Left ventricle myocardium inferior (tissue), 1 donor: ENCODE measurements around the gene PGM5. TPM values are rescaled to one million over a fixed set of nuclear protein-coding genes. Genes with fewer than 3 reads are reported as not detected.
A peak's percentile ranks its signal among the peaks of the same experiment; 100 is the strongest.

Experiments
- DNase-seq: peaks from one replicate; pipeline ENCODE4 v3.0.0-alpha.2; 2020
- H3K27ac ChIP-seq: fragments of 200-600 bp; replicated peaks from 2 replicates; pipeline ENCODE4 v1.8.0; 2021
- H3K27me3 ChIP-seq: fragments of 200-600 bp; 2 replicates; pipeline ENCODE4 v1.8.0; 2021; ENCODE audit warnings: low read depth
- H3K36me3 ChIP-seq: fragments of 200-600 bp; 2 replicates; pipeline ENCODE4 v1.8.0; 2021
- H3K4me1 ChIP-seq: fragments of 200-600 bp; 2 replicates; pipeline ENCODE4 v1.8.0; 2021
- H3K4me3 ChIP-seq: fragments of 200-600 bp; 2 replicates; pipeline ENCODE4 v1.8.0; 2021; ENCODE audit warnings: mild to moderate bottlenecking, moderate library complexity
- H3K9me3 ChIP-seq: fragments of 200-600 bp; replicated peaks from 2 replicates; pipeline ENCODE4 v1.8.0; 2021
- intact Hi-C: fragments of 100-400 bp; cut with micrococcal nuclease; formaldehyde crosslinking; loops from one replicate; pipeline ENCODE4 v1.11.0; 2022
- total RNA-seq: library from RNA; stranded (reverse); fragmentation: NEBNext Ultra II Directional; extraction: Animal tissue kit (Norgen Biotek cat#: 25700); gene quantifications from one replicate; pipeline ENCODE4 v1.2.1, GENCODE V29; 2021
- TF ChIP-seq, protein P1 (sequence below): fragments of 200-600 bp; IDR thresholded peaks from 2 replicates; pipeline ENCODE4 v1.8.0; 2021; ENCODE audit warnings: antibody characterized with exemption, mild to moderate bottlenecking, borderline replicate concordance
- donor health status: DM: no; HTN: yes; CAD: no; lungs with severe emphysema.

The PGM5 gene
- total RNA-seq, 1 donor from 2014 or later: 190 TPM

DNA sequence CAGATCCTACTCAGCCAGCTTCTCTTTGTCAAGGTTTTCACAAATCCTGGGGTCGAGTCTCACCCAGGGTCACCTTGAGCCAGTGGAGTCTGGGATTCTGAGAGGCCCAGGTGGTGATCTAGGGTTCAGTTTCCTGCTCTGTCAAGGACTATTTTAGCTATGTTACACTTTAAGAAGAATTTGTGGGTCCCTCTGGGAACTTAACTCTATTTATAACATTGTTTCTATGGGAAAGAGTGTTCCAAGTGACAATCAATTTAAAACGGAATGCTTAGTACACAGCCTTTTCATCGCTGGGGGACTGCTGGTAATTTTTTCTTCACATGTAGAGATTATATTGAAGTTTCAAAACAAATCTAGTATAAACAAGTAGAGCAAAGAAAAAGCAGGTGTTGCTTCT lies 211.2 kb downstream of the PGM5 start:
- Histone ChIP-seq H3K36me3 (no peaks in the 10 kb centered on the region), H3K9me3 (no peaks in the 10 kb centered on the region), H3K4me1 (no peaks in the 10 kb centered on the region), H3K27ac (peak overlapping the region; percentile 58), H3K27me3 (no peaks in the 10 kb centered on the region), H3K4me3 (no peak overlapping the region)
- DNase-seq: no peak
- TF ChIP-seq, protein P1, sequence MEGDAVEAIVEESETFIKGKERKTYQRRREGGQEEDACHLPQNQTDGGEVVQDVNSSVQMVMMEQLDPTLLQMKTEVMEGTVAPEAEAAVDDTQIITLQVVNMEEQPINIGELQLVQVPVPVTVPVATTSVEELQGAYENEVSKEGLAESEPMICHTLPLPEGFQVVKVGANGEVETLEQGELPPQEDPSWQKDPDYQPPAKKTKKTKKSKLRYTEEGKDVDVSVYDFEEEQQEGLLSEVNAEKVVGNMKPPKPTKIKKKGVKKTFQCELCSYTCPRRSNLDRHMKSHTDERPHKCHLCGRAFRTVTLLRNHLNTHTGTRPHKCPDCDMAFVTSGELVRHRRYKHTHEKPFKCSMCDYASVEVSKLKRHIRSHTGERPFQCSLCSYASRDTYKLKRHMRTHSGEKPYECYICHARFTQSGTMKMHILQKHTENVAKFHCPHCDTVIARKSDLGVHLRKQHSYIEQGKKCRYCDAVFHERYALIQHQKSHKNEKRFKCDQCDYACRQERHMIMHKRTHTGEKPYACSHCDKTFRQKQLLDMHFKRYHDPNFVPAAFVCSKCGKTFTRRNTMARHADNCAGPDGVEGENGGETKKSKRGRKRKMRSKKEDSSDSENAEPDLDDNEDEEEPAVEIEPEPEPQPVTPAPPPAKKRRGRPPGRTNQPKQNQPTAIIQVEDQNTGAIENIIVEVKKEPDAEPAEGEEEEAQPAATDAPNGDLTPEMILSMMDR: no peak
- intact Hi-C loops: no loop called here

DNA sequence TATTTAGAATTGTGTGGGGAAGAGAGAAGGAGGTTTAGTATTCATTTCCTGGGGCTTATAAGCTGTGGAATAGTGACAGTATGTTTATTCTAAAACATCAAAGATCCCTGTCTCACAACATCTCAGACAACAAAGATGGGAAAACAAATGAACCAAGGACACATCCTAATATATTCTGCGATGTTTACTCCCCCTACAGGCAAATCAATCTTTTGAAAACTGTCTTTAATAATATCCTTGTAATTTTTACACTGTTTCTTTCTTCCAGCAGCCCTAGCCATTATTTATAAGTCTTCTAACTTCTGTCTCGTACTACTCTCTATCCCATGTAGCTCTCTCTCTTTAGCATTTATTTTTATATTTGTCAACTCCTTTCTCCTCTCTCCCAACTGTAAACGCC lies 217.7 kb downstream of the PGM5 start:
- Histone ChIP-seq H3K27ac (no peak overlapping the region), H3K4me1 (no peaks in the 10 kb centered on the region), H3K36me3 (no peaks in the 10 kb centered on the region), H3K27me3 (no peaks in the 10 kb centered on the region), H3K9me3 (no peaks in the 10 kb centered on the region), H3K4me3 (no peak overlapping the region)
- intact Hi-C loops: no loop called here
- TF ChIP-seq, protein P1: peak; percentile 56
- no peak for DNase-seq

DNA sequence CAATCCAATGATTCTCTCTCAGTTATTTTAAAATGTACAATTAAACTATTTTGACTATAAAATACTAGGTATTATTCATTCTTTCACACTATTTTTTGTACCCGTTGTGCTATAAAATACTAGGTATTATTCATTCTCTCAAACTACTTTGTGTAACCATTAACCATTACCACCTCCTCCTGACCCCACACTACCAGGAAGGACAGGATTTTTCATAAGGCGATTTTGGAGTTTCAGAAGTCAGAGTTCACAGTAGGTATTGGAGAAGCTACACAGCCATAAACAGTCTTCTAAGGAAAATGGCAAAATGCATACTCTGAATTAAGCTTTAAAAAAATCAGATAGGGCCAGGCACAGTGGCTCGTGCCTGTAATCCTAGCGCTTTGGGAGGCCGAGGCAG lies 219.4 kb downstream of the PGM5 start:
- DNase-seq: no peak
- intact Hi-C loops: no loop called here
- Histone ChIP-seq H3K4me3 (no peak overlapping the region), H3K36me3 (no peaks in the 10 kb centered on the region), H3K27me3 (no peaks in the 10 kb centered on the region), H3K4me1 (no peaks in the 10 kb centered on the region), H3K27ac (no peak overlapping the region), H3K9me3 (no peaks in the 10 kb centered on the region)
- TF ChIP-seq, protein P1: no peak

DNA sequence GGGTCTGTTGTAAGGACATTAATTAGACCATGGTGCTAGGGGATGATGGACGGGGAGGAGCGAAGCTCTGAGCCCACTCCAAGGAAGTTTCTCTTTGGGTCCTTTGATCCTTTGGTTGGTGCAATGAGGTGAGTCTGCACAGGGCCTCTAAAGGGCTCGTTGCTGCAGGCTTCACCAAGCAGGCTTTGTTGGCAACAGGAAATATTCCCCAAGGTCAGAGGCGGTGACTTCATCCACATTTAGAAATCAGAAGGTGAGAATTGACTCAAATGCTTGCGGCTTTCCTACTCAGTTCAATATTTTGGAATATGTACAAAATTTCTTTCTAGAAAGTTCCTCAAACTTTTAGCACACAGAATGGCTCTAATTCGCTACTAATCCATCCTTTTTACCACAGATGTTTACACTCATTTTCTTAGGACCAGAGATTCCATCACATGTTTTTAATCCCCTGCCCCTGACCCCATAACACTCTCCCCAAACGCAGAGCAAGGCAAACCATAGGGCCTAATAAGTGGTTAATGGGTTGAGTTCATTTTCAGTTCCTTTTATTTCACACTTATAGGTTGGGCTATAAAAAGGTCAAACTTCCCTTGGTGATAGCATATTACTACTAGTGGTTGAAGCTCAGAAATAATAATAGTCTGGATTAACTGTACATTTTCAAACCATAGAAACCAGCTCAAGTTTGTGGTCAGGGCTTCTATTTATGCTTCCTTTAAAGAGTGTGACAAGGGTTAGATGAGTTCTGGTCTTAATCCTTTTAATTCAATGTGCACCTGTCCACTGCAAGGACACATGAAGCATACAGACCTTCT lies 221.6 kb downstream of the PGM5 start:
- Histone ChIP-seq H3K27ac (no peak overlapping the region), H3K36me3 (no peaks in the 10 kb centered on the region), H3K9me3 (no peaks in the 10 kb centered on the region), H3K27me3 (no peaks in the 10 kb centered on the region), H3K4me1 (no peaks in the 10 kb centered on the region), H3K4me3 (no peak overlapping the region)
- DNase-seq: no peak
- intact Hi-C loops: no loop called here
- TF ChIP-seq, protein P1: no peak

Other genes starting within 250 kb of the PGM5 start
- 11.9 TPM for gene ZNG1C, start 114.6 kb upstream of the PGM5 start, total RNA-seq
- not detected for gene FOXD4L3, start 53.7 kb upstream of the PGM5 start, total RNA-seq
- not detected for gene TMEM252, start 184.3 kb downstream of the PGM5 start, total RNA-seq